Measurements from ENCODE around the gene INSL3.
A peak's percentile ranks its signal among the peaks of the same experiment; 100 is the strongest.
"Not testable (repeated sequence)": the region's sequence is repeated elsewhere in the genome, so short reads cannot be mapped to it uniquely, and the experiment has no call there.

Gene INSL3

DNA sequence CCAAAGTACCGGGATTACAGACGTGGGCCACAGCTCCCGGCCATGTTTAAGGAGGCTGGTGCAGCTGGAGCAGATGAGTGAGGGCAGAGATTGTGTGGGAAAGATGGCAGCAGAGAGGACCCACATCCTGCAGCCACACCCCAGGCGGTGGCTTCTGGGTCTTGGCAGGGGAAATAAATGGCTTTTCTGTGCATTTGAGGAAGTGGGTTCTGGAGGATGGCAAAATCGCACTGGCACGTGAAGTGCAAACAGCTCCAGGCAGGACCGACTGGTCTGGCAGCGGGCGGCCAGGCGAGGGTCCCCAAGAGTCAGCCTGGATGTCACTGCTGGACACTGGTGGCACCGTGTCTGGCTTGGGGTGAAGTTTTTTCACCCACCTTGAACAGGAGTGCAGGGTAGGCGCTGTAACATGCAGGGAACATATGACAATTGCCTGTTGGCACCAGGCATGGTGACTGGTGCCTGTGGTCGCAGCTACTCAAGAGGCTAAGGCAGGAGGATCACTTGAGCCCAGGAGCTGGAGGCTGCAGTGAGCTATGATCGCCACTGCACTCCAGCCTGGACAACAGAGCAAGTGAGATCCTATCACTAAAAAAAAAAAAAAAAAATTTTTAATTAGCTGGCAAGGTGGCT lies 17.9 kb downstream of the INSL3 start:
- peak; percentile 65 for DNase-seq (ENCODE audit: low read depth)
- TF ChIP-seq, protein P1, sequence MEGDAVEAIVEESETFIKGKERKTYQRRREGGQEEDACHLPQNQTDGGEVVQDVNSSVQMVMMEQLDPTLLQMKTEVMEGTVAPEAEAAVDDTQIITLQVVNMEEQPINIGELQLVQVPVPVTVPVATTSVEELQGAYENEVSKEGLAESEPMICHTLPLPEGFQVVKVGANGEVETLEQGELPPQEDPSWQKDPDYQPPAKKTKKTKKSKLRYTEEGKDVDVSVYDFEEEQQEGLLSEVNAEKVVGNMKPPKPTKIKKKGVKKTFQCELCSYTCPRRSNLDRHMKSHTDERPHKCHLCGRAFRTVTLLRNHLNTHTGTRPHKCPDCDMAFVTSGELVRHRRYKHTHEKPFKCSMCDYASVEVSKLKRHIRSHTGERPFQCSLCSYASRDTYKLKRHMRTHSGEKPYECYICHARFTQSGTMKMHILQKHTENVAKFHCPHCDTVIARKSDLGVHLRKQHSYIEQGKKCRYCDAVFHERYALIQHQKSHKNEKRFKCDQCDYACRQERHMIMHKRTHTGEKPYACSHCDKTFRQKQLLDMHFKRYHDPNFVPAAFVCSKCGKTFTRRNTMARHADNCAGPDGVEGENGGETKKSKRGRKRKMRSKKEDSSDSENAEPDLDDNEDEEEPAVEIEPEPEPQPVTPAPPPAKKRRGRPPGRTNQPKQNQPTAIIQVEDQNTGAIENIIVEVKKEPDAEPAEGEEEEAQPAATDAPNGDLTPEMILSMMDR (IDR thresholded peaks at IDR 0.05; ENCODE audit: low read depth, low read length): no peak
- TF ChIP-seq MYC (IDR thresholded peaks at IDR 0.05; ENCODE audit: low read depth, low read length) (no peak), POLR2A (IDR thresholded peaks at IDR 0.05; ENCODE audit: extremely low read depth, insufficient read length) (no peak)
- TF ChIP-seq, protein P2, sequence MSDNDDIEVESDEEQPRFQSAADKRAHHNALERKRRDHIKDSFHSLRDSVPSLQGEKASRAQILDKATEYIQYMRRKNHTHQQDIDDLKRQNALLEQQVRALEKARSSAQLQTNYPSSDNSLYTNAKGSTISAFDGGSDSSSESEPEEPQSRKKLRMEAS (IDR thresholded peaks at IDR 0.05; ENCODE audit: low read depth, low read length): no peak; the same call in 1 of the 2 replicates
- H3K4me3 ChIP-seq (ENCODE audit: low read depth, low read length): no peak overlapping the region

DNA sequence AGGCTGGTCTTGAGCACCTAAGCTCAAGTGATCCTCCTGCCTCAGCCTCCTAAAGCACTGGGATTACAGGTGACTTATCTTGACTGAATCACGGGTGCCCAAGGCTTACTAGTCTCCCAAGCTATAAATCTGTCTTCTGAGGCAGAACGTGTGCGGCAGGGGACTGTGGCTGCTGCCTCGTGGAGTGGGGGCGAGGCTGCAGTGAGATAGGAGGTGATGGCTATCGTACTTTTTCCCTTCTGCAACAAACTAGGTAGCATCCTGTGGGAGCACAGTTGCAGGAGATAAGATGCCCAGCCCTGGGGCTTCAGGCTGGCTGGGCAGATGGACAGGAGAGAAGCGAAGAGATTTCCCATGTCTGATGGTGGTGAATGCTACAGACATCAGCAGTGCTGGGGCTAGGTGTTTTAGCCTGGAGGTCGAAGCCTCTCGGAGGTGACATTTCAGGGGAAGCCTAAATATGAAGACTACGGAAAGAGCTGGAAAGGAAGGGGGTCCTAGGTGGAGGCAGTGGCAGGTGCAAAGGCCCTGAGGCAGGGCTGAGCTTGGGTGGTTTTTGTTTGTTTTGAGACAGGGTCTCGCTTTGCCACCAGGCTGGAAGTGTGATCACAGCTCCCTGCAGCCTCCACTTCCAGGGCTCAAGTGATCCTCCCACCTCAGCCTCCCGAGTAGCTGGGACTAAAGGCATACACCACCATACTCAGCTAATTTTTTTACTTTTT lies 19.0 kb downstream of the INSL3 start:
- H3K4me3 ChIP-seq (ENCODE audit: low read depth, low read length): no peak overlapping the region
- no peak for DNase-seq (ENCODE audit: low read depth)
- TF ChIP-seq MYC (IDR thresholded peaks at IDR 0.05; ENCODE audit: low read depth, low read length) (no peak), POLR2A (IDR thresholded peaks at IDR 0.05; ENCODE audit: extremely low read depth, insufficient read length) (no peak)
- TF ChIP-seq, protein P2 (IDR thresholded peaks at IDR 0.05; ENCODE audit: low read depth, low read length): no peak
- TF ChIP-seq, protein P1 (IDR thresholded peaks at IDR 0.05; ENCODE audit: low read depth, low read length): no peak

DNA sequence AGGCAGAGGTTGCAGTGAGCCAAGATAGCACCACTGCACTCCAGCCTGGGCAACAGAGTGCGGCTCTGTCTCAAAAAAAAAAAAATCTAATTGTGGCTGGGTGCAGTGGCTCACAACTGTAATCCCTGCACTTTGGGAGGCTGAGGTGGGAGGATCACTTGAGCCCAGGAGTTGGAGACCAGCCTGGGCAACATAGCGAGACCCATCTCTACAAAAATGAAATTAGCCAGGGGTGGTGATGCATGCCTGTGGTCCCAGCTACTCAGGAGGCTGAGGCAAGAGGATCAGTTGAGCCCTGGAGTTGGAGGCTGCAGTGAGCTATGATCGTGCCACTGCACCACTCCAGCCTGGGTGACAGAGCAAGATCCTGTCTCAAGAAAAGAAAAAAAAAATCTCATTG lies 22.7 kb downstream of the INSL3 start:
- not testable (repeated sequence) for DNase-seq (ENCODE audit: low read depth); H3K4me3 ChIP-seq (ENCODE audit: low read depth, low read length)

DNA sequence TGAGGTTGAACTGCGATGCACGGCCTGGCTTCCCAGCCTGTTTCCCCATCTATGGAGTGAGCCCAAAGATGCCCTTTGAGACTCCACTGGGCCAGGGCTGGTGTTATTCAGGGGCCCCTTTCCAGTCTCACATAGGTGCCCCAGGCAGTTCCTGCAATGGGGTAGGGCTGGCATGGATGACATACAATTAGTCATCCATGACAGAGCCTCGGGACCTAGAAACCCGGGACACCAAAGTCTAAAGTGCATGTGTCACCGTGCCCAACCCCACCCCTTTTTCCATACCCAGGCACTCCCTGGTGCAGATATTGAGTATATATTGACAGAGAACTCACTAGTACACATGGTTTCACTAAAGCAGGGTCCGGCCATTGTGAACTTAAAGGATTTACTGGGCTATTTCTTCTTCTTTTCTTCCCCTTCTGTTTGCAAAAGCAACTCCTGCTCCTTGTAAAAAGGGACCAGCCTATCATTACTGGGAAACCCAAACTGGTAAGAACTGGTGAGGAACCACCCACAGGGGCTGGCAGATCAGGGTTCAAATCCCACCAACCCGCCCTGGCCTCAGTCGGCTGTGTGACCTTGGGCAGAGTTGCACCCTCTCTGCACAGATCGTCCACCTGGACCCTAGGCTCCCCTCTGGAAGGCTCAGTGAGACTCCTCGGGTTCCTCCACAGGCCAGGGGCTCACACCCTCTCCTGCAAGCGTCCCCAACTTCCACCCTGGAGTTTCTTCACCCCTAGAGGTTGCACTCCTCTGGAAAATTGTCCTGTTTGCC lies 23.7 kb downstream of the INSL3 start:
- DNase-seq (ENCODE audit: low read depth): no peak
- H3K4me3 ChIP-seq (ENCODE audit: low read depth, low read length): no peak overlapping the region
- TF ChIP-seq MYC (IDR thresholded peaks at IDR 0.05; ENCODE audit: low read depth, low read length) (no peak), POLR2A (IDR thresholded peaks at IDR 0.05; ENCODE audit: extremely low read depth, insufficient read length) (no peak)
- TF ChIP-seq, protein P1 (IDR thresholded peaks at IDR 0.05; ENCODE audit: low read depth, low read length): no peak
- TF ChIP-seq, protein P2 (IDR thresholded peaks at IDR 0.05; ENCODE audit: low read depth, low read length): no peak

DNA sequence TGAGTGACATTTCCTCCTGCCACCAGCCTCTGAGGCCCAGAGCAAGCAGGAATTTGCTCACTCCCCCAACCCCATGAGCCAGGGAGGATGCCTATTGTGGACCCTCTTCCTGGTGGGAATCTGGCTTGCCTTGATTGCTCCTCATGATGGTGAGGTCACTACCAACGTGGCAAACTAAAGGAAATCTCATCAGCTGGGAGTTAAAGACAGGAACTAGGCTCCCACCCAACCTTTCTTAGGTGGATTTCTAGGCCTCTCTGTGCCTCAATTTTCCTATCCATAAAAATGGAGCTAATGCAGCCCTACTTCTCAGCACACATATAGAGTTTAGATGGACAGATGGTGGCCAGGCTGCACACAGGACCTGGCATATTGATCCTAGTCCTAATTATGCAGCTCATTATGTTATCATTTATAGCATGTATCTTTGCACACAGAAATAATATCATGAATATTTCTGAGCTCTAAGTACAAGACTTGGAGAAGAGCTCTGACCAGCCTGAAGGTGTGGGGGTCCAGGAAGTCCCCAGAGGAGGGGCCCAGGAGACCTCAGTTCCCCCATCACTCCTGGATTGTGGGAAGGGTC lies 24.4 kb downstream of the INSL3 start:
- DNase-seq (ENCODE audit: low read depth): no peak
- TF ChIP-seq MYC (IDR thresholded peaks at IDR 0.05; ENCODE audit: low read depth, low read length): no peak
- TF ChIP-seq, protein P2 (IDR thresholded peaks at IDR 0.05; ENCODE audit: low read depth, low read length): no peak
- TF ChIP-seq, protein P1 (IDR thresholded peaks at IDR 0.05; ENCODE audit: low read depth, low read length): no peak
- no peak for TF ChIP-seq POLR2A (IDR thresholded peaks at IDR 0.05; ENCODE audit: extremely low read depth, insufficient read length)
- H3K4me3 ChIP-seq (ENCODE audit: low read depth, low read length): no peak overlapping the region
